Stimulated activated naive CD4-positive, alpha-beta T cell treated with Interleukin-2 at 50 U/mL for 16 hours (primary cell): Measurements from ENCODE around the gene GPR150.

Experiments
- DNase-seq: peaks from one replicate; lab custom pipeline; 2025; lab: John Stamatoyannopoulos, UW

Gene GPR150

GRCh38 chr5:95620030-95620869 lies at the start of gene GPR150:
GPR150 (plus strand) TSS chr5:95620087; CDS start chr5:95620276, 189 bp downstream.
- peak; percentile 60 for DNase-seq

GRCh38 chr5:95572016-95572415 lies 47.9 kb upstream of the GPR150 start:
- DNase-seq, result no peak

GRCh38 chr5:95581576-95581975 lies 38.3 kb upstream of the GPR150 start:
- no peak for DNase-seq

GRCh38 chr5:95583992-95584391 lies 35.9 kb upstream of the GPR150 start:
- no peak for DNase-seq

GRCh38 chr5:95590880-95591279 lies 29.0 kb upstream of the GPR150 start:
- no peak for DNase-seq

GRCh38 chr5:95591490-95591901 lies 28.4 kb upstream of the GPR150 start:
- DNase-seq, result no peak

GRCh38 chr5:95595289-95595931 lies 24.5 kb upstream of the GPR150 start:
- no peak for DNase-seq

GRCh38 chr5:95599252-95599651 lies 20.6 kb upstream of the GPR150 start:
- no peak for DNase-seq

GRCh38 chr5:95600557-95600956 lies 19.3 kb upstream of the GPR150 start:
- no peak for DNase-seq

- no peak for DNase-seq
These were observed 14.1 kb upstream of the GPR150 start for GRCh38 chr5:95605786-95606185.

GRCh38 chr5:95606419-95606818 lies 13.5 kb upstream of the GPR150 start:
- DNase-seq, result no peak

GRCh38 chr5:95609711-95610110 lies 10.2 kb upstream of the GPR150 start:
- DNase-seq, result no peak

- DNase-seq, result no peak
These were observed 9.3 kb upstream of the GPR150 start for GRCh38 chr5:95610546-95610945.

GRCh38 chr5:95611396-95611795 lies 8.5 kb upstream of the GPR150 start:
- DNase-seq, result no peak

GRCh38 chr5:95613514-95613913 lies 6.4 kb upstream of the GPR150 start:
- DNase-seq, result no peak

- no peak for DNase-seq
These were observed 4.8 kb upstream of the GPR150 start for GRCh38 chr5:95615164-95615467.

- no peak for DNase-seq
These were observed 2.8 kb upstream of the GPR150 start for GRCh38 chr5:95617057-95617456.

GRCh38 chr5:95619096-95619495 lies 791 bp upstream of the GPR150 start:
- no peak for DNase-seq

GRCh38 chr5:95619514-95620029 lies 315 bp upstream of the GPR150 start:
- no peak for DNase-seq

- peak; percentile 49 for DNase-seq
These were observed 1.3 kb downstream of the GPR150 start for GRCh38 chr5:95620870-95621838.

GRCh38 chr5:95621839-95622629 lies 2.1 kb downstream of the GPR150 start:
- no peak for DNase-seq
